Measurements from ENCODE around the gene CAMK2G.

CAMK2G gene

GRCh38 chr10:73865107-73865458, 9.3 kb downstream of the CAMK2G start:
- TF ChIP-seq, protein P1, sequence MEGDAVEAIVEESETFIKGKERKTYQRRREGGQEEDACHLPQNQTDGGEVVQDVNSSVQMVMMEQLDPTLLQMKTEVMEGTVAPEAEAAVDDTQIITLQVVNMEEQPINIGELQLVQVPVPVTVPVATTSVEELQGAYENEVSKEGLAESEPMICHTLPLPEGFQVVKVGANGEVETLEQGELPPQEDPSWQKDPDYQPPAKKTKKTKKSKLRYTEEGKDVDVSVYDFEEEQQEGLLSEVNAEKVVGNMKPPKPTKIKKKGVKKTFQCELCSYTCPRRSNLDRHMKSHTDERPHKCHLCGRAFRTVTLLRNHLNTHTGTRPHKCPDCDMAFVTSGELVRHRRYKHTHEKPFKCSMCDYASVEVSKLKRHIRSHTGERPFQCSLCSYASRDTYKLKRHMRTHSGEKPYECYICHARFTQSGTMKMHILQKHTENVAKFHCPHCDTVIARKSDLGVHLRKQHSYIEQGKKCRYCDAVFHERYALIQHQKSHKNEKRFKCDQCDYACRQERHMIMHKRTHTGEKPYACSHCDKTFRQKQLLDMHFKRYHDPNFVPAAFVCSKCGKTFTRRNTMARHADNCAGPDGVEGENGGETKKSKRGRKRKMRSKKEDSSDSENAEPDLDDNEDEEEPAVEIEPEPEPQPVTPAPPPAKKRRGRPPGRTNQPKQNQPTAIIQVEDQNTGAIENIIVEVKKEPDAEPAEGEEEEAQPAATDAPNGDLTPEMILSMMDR (IDR thresholded peaks at IDR 0.05; ENCODE audit: borderline replicate concordance, control extremely low read depth, extremely low read depth, insufficient read depth, missing control alignments): no peak
- in situ Hi-C loops (cut with MboI; ENCODE audit: low sequenced_read_pairs, unreplicated experiment): no loop called here
- DNase-seq (ENCODE audit: low spot score): no peak

DNA sequence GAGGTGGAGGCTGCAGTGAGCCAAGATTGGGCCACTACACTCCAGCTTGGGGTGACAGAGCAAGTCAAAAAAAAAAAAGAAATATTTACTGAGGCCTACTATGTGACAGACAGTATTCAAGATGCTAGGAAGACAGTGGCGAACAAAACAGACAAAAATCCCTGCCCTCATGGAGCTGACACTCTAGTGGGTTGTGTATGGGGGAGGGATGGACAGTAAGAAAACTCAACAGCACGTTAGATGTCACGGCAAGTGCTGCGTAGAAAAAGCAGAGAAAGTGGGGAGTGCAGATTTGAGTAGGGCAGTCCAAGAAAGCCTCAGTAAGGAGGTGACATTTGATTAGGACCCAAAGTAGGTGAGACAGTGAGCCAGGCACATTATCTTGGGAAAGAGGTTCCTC, 10.1 kb downstream of the CAMK2G start:
- DNase-seq (ENCODE audit: low spot score): no peak
- TF ChIP-seq, protein P1 (IDR thresholded peaks at IDR 0.05; ENCODE audit: borderline replicate concordance, control extremely low read depth, extremely low read depth, insufficient read depth, missing control alignments): no peak
- in situ Hi-C loops (cut with MboI; ENCODE audit: low sequenced_read_pairs, unreplicated experiment): no loop called here

DNA sequence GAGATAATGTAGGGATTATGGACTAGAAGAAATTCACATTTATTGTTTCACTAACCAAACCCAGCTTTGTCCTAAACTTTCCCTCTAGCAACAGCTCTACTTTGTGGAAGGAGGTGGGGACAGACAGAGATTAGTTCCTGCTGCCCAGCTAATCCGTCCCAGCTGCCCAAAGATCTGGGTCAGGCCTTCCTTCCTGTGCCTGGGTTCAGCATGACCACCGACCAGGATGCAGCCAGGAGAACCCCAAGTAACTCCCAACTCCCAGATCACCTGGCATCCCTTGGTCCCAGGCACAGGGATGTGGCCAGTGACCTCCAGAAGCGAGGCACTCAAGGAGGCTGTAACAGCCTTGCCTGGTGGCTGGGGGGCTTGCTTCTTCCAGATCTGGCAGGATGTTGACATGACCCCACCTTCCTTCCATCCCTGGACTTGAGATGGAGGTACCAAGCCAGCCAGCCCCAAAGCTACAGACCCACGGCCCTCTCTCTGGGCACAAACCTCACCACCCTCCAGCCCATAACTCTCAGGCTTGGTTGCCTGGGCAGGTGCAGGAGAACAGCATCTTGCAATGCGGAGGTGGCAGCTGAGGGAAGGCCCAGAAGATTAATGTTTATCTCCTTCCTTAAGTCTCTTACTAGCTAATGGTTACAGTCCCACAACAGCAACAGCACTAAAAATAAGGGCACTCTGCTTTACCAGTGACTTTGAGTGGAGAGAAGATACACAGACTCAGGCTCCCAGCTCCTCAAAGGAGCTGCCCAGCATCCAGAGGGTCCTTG, 11.1 kb downstream of the CAMK2G start:
- in situ Hi-C loops (cut with MboI; ENCODE audit: low sequenced_read_pairs, unreplicated experiment): no loop called here
- DNase-seq (ENCODE audit: low spot score): no peak
- TF ChIP-seq, protein P1 (IDR thresholded peaks at IDR 0.05; ENCODE audit: borderline replicate concordance, control extremely low read depth, extremely low read depth, insufficient read depth, missing control alignments): no peak

GRCh38 chr10:73862011-73862410, 12.3 kb downstream of the CAMK2G start:
- TF ChIP-seq, protein P1 (IDR thresholded peaks at IDR 0.05; ENCODE audit: borderline replicate concordance, control extremely low read depth, extremely low read depth, insufficient read depth, missing control alignments): no peak
- in situ Hi-C loops (cut with MboI; ENCODE audit: low sequenced_read_pairs, unreplicated experiment): no loop called here
- no peak for DNase-seq (ENCODE audit: low spot score)

- TF ChIP-seq, protein P1 (IDR thresholded peaks at IDR 0.05; ENCODE audit: borderline replicate concordance, control extremely low read depth, extremely low read depth, insufficient read depth, missing control alignments): no peak
- DNase-seq (ENCODE audit: low spot score): no peak
- in situ Hi-C loops (cut with MboI; ENCODE audit: low sequenced_read_pairs, unreplicated experiment): no loop called here
Observed at GRCh38 chr10:73859784-73860491, 14.4 kb downstream of the CAMK2G start.

DNA sequence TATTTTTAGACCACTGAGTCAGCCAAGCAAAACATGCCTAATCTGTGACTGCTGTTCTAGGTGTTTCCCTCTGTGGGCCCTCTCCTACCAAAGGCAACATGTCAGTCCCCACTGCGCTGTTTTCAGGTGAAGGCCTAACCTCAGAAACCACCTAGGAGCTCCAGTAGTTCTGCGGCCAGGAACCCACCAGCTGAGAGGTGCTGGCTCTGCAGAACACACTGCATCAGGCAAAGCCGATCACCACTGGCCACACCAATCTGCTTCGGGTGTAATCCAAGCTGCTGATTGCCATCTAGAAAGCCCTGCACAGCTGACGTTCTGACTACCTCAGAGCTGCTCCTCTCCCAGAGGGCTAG, 14.9 kb downstream of the CAMK2G start:
- TF ChIP-seq, protein P1 (IDR thresholded peaks at IDR 0.05; ENCODE audit: borderline replicate concordance, control extremely low read depth, extremely low read depth, insufficient read depth, missing control alignments): no peak
- in situ Hi-C loops (cut with MboI; ENCODE audit: low sequenced_read_pairs, unreplicated experiment): no loop called here
- no peak for DNase-seq (ENCODE audit: low spot score)

All from GM13976 (cell line).